ENCODE data around the gene NUDT11.

- TF ChIP-seq CTCF (IDR thresholded peaks at IDR 0.05; ENCODE audit: low read length) (no peak), EZH2 (IDR thresholded peaks at IDR 0.05; ENCODE audit: borderline replicate concordance, low read length) (no peak)
These were observed 8.5 kb downstream of the NUDT11 start for GRCh38 chrX:51487960-51488267.

Measured in OCI-LY1 (cell line).